ENCODE measurements around the gene TMEM54.

TMEM54 gene

GRCh38 chr1:32895325-32896215, 5.6 kb downstream of the TMEM54 start:
- DNase-seq (ENCODE audit: low spot score), result no peak

- DNase-seq (ENCODE audit: low spot score), result no peak
Measured at GRCh38 chr1:32894681-32895080, 6.5 kb downstream of the TMEM54 start.

GRCh38 chr1:32894019-32894600, 7.1 kb downstream of the TMEM54 start:
- no peak for DNase-seq (ENCODE audit: low spot score)

- DNase-seq (ENCODE audit: low spot score), result peak; percentile 83
Measured at GRCh38 chr1:32893198-32894018, 7.8 kb downstream of the TMEM54 start.

GRCh38 chr1:32892368-32893197, 8.6 kb downstream of the TMEM54 start:
- no peak for DNase-seq (ENCODE audit: low spot score)

GRCh38 chr1:32891630-32892029, 9.6 kb downstream of the TMEM54 start:
- no peak for DNase-seq (ENCODE audit: low spot score)

- DNase-seq (ENCODE audit: low spot score), result no peak
Measured at GRCh38 chr1:32891241-32891570, 10.0 kb downstream of the TMEM54 start.

- DNase-seq (ENCODE audit: low spot score), result no peak
Measured at GRCh38 chr1:32890516-32891240, 10.5 kb downstream of the TMEM54 start.

GRCh38 chr1:32889731-32890278, 11.4 kb downstream of the TMEM54 start:
- DNase-seq (ENCODE audit: low spot score), result peak; percentile 33

GRCh38 chr1:32888677-32889420, 12.3 kb downstream of the TMEM54 start:
- no peak for DNase-seq (ENCODE audit: low spot score)

GRCh38 chr1:32888134-32888533, 13.1 kb downstream of the TMEM54 start:
- DNase-seq (ENCODE audit: low spot score), result no peak

- DNase-seq (ENCODE audit: low spot score), result no peak
Measured at GRCh38 chr1:32887623-32888022, 13.6 kb downstream of the TMEM54 start.

GRCh38 chr1:32886828-32887414, 14.3 kb downstream of the TMEM54 start:
- DNase-seq (ENCODE audit: low spot score), result no peak

GRCh38 chr1:32886004-32886827, 15.0 kb downstream of the TMEM54 start, which contains the start of gene HPCA:
Gene HPCA, plus strand, starts transcription at chr1:32886491. Its CDS starts 2,408 bp downstream, at chr1:32888899.
- DNase-seq (ENCODE audit: low spot score), result no peak

- DNase-seq (ENCODE audit: low spot score), result no peak
Measured at GRCh38 chr1:32885676-32886003, 15.5 kb downstream of the TMEM54 start.

- DNase-seq (ENCODE audit: low spot score), result no peak
Measured at GRCh38 chr1:32884726-32885125, 16.5 kb downstream of the TMEM54 start.

- no peak for DNase-seq (ENCODE audit: low spot score)
Measured at GRCh38 chr1:32884032-32884372, 17.2 kb downstream of the TMEM54 start.

- DNase-seq (ENCODE audit: low spot score), result no peak
Measured at GRCh38 chr1:32883338-32884031, 17.7 kb downstream of the TMEM54 start.
